ENCODE measurements around the gene AMPD1.

The AMPD1 gene

GRCh38 chr1:114641377-114641776 lies 54.0 kb downstream of the AMPD1 start:
- DNase-seq (ENCODE audit: low read depth in 2 of 2) = no peak

- no peak for DNase-seq (ENCODE audit: low read depth in 2 of 2)
Measured at GRCh38 chr1:114638910-114639309, 56.4 kb downstream of the AMPD1 start.

DNA sequence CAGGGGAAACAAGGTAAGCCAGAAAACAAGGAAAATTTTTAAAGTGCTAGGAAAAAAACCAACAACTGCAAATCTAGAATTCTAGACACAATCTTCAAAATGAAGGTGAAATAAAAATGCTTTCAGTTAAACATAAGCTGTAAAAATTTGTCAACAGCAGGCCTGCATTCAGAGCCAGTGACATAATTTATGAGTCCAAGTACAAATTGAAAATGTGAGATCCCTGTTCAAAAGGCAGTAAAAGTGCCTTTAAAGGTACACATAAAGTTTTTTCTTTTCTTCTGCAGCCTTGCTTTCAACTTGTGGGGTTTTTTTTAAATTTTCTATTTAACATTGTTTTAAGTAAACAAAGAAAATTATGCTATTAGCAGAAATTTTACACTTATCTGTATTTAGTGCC lies 62.9 kb downstream of the AMPD1 start:
- DNase-seq (ENCODE audit: low read depth in 2 of 2) = no peak

- DNase-seq (ENCODE audit: low read depth in 2 of 2) = no peak
Measured at GRCh38 chr1:114627107-114627506, 68.2 kb downstream of the AMPD1 start.

DNA sequence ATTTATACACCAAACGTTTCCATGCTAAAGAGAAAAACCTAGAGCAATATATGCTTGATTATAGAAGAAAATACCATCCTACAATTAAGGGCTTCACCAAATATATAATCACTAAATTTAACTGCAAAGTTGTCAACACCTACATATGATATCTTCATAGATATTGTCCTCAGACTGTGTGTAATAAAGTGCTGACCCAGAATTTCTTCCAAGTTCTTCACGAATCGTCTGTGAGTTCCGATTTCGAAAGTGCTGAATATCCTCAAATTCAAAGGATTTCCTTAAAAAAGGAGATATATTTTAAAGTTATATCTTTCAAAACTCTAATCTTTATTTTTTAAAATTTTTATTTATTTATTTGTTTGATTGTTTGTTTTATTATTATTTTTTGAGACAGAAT lies 72.0 kb downstream of the AMPD1 start:
- no peak for DNase-seq (ENCODE audit: low read depth in 2 of 2)
